Measurements from ENCODE around the gene SIRPB1.
"Not testable (repeated sequence)": the region's sequence is repeated elsewhere in the genome, so short reads cannot be mapped to it uniquely, and the experiment has no call there.

Gene SIRPB1

GRCh38 chr20:1619861-1620444 is at the start of gene SIRPB1:
Gene SIRPB1 (minus strand): TSS chr20:1620009. CDS start chr20:1619944, 65 bp downstream.
- no peak for DNase-seq (ENCODE audit: low spot score)

- no peak for DNase-seq (ENCODE audit: low spot score)
Observed at GRCh38 chr20:1669304-1669703, 49.5 kb upstream of the SIRPB1 start.

- DNase-seq (ENCODE audit: low spot score), result no peak
Observed at GRCh38 chr20:1667502-1668085, 47.8 kb upstream of the SIRPB1 start.

- no peak for DNase-seq (ENCODE audit: low spot score)
Observed at GRCh38 chr20:1666802-1667201, 47.0 kb upstream of the SIRPB1 start.

- DNase-seq (ENCODE audit: low spot score), result no peak
Observed at GRCh38 chr20:1665345-1665744, 45.5 kb upstream of the SIRPB1 start.

- DNase-seq (ENCODE audit: low spot score), result no peak
Observed at GRCh38 chr20:1664911-1665310, 45.1 kb upstream of the SIRPB1 start.

GRCh38 chr20:1663917-1664316 is 44.1 kb upstream of the SIRPB1 start:
- DNase-seq (ENCODE audit: low spot score), result no peak

GRCh38 chr20:1661542-1662299 is 41.9 kb upstream of the SIRPB1 start:
- no peak for DNase-seq (ENCODE audit: low spot score)

GRCh38 chr20:1660246-1660645 is 40.4 kb upstream of the SIRPB1 start:
- DNase-seq (ENCODE audit: low spot score), result no peak

- DNase-seq (ENCODE audit: low spot score), result no peak
Observed at GRCh38 chr20:1657556-1658334, 37.9 kb upstream of the SIRPB1 start, which contains the start of gene SIRPG. Gene SIRPG (minus strand): TSS chr20:1657779. CDS start chr20:1657714, 65 bp downstream.

GRCh38 chr20:1656844-1657243 is 37.0 kb upstream of the SIRPB1 start:
- no peak for DNase-seq (ENCODE audit: low spot score)

GRCh38 chr20:1654996-1655395 is 35.2 kb upstream of the SIRPB1 start:
- no peak for DNase-seq (ENCODE audit: low spot score)

GRCh38 chr20:1652960-1653359 is 33.2 kb upstream of the SIRPB1 start:
- DNase-seq (ENCODE audit: low spot score), result no peak

GRCh38 chr20:1652104-1652503 is 32.3 kb upstream of the SIRPB1 start:
- no peak for DNase-seq (ENCODE audit: low spot score)

- DNase-seq (ENCODE audit: low spot score), result no peak
Observed at GRCh38 chr20:1651268-1652058, 31.7 kb upstream of the SIRPB1 start.

GRCh38 chr20:1648101-1648500 is 28.3 kb upstream of the SIRPB1 start:
- no peak for DNase-seq (ENCODE audit: low spot score)

GRCh38 chr20:1646975-1647431 is 27.2 kb upstream of the SIRPB1 start:
- DNase-seq (ENCODE audit: low spot score), result no peak

GRCh38 chr20:1644101-1644962 is 24.5 kb upstream of the SIRPB1 start:
- DNase-seq (ENCODE audit: low spot score), result no peak

- DNase-seq (ENCODE audit: low spot score), result not testable (repeated sequence)
Observed at GRCh38 chr20:1638643-1639042, 18.8 kb upstream of the SIRPB1 start.

- no peak for DNase-seq (ENCODE audit: low spot score)
Observed at GRCh38 chr20:1637755-1638154, 17.9 kb upstream of the SIRPB1 start.

GRCh38 chr20:1637226-1637625 is 17.4 kb upstream of the SIRPB1 start:
- no peak for DNase-seq (ENCODE audit: low spot score)

Data from COLO829 (cell line).